ENCODE measurements around the gene POU4F2.

POU4F2 gene

DNA sequence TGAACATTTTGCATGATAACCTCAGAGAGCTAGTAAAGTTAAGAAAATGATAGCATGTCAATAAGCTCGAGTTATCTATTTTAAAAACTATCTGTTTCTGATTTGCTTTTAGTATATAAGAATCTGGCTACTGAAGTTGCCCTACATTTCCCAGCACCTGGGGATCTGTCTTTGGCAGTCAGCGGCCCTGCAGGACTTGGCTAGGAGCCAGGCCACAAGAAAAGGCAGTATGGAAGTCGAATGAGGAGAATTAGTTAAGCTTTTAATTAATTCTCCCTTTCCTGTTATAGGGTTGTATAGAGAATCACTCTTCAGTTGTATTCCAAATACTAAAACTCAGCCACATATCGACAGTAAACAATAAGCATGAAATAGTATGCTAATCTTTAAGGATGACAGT lies 22.7 kb downstream of the POU4F2 start:
- TF ChIP-seq, protein P1, sequence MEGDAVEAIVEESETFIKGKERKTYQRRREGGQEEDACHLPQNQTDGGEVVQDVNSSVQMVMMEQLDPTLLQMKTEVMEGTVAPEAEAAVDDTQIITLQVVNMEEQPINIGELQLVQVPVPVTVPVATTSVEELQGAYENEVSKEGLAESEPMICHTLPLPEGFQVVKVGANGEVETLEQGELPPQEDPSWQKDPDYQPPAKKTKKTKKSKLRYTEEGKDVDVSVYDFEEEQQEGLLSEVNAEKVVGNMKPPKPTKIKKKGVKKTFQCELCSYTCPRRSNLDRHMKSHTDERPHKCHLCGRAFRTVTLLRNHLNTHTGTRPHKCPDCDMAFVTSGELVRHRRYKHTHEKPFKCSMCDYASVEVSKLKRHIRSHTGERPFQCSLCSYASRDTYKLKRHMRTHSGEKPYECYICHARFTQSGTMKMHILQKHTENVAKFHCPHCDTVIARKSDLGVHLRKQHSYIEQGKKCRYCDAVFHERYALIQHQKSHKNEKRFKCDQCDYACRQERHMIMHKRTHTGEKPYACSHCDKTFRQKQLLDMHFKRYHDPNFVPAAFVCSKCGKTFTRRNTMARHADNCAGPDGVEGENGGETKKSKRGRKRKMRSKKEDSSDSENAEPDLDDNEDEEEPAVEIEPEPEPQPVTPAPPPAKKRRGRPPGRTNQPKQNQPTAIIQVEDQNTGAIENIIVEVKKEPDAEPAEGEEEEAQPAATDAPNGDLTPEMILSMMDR (IDR thresholded peaks at IDR 0.05), result no peak

DNA sequence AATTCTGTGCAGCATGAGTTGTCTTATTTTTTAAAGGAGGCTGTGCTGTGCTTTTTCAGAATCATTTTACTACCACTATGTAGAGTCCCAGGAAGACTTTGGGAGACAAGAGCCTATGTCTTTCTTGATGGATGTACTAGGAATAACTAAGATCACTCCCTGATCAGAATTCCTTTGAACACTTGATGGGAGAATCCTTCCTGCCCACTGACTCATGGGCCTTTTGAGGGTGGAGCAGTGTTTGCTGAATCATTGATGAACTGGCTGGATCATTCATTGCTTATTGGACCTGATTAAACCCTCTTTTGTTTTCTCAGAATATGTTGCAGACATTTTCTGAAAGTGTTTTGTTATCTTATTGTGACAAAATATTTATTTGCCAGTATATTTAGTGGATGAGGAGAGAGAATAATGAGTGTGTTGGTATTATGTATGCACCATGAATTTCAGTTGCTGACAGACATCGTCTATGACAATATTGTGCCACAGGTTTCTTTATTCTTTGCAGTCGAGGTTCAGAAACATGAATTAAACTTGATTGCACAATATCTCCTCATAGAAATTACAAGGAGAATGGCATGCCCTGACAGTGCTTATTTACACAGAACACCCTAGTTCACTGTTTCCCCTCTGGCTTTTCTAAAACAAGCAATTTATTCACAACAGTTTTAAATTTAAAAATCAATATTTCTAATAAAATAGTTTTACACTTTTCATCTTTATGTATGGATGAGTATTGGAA lies 36.3 kb downstream of the POU4F2 start:
- TF ChIP-seq, protein P1 (IDR thresholded peaks at IDR 0.05), result no peak
